T-helper 22 cell (primary cell): Measurements from ENCODE around the gene A2M.

Experiments used
- DNase-seq: peaks from one replicate; pipeline ENCODE4 v3.0.0-alpha.2; 2020; ENCODE audit warnings: low read depth

The A2M gene

GRCh38 chr12:9073076-9073475 lies 42.6 kb downstream of the A2M start:
- no peak for DNase-seq

- no peak for DNase-seq
Observed at GRCh38 chr12:9072481-9073038, 43.2 kb downstream of the A2M start.

GRCh38 chr12:9071969-9072368 lies 43.8 kb downstream of the A2M start:
- DNase-seq, result no peak

- DNase-seq, result no peak
Observed at GRCh38 chr12:9071518-9071917, 44.2 kb downstream of the A2M start.

GRCh38 chr12:9070351-9070750 lies 45.4 kb downstream of the A2M start:
- DNase-seq, result no peak

GRCh38 chr12:9068600-9068999 lies 47.1 kb downstream of the A2M start:
- DNase-seq, result no peak

GRCh38 chr12:9068086-9068485 lies 47.6 kb downstream of the A2M start:
- DNase-seq, result no peak

GRCh38 chr12:9066755-9067423 lies 48.8 kb downstream of the A2M start:
- no peak for DNase-seq

GRCh38 chr12:9066183-9066623 lies 49.5 kb downstream of the A2M start:
- DNase-seq, result no peak

GRCh38 chr12:9065607-9065856 lies 50.2 kb downstream of the A2M start:
- DNase-seq, result no peak

- DNase-seq, result no peak
Observed at GRCh38 chr12:9064815-9065606, 50.7 kb downstream of the A2M start.

- DNase-seq, result no peak
Observed at GRCh38 chr12:9064201-9064814, 51.4 kb downstream of the A2M start.

GRCh38 chr12:9052610-9053009 lies 63.1 kb downstream of the A2M start:
- DNase-seq, result no peak

GRCh38 chr12:9051158-9051550 lies 64.6 kb downstream of the A2M start:
- no peak for DNase-seq

- DNase-seq, result no peak
Observed at GRCh38 chr12:9050521-9051157, 65.1 kb downstream of the A2M start.

GRCh38 chr12:9049520-9050133 lies 66.1 kb downstream of the A2M start:
- DNase-seq, result no peak

GRCh38 chr12:9048930-9049329 lies 66.8 kb downstream of the A2M start:
- DNase-seq, result no peak

- DNase-seq, result no peak
Observed at GRCh38 chr12:9047105-9047504, 68.6 kb downstream of the A2M start.

GRCh38 chr12:9043766-9044165 lies 72.0 kb downstream of the A2M start:
- DNase-seq, result no peak

- DNase-seq, result no peak
Observed at GRCh38 chr12:9041321-9041720, 74.4 kb downstream of the A2M start.

GRCh38 chr12:9040484-9041186 lies 75.1 kb downstream of the A2M start:
- no peak for DNase-seq
